Measurements from ENCODE around the gene MOV10.

DNA sequence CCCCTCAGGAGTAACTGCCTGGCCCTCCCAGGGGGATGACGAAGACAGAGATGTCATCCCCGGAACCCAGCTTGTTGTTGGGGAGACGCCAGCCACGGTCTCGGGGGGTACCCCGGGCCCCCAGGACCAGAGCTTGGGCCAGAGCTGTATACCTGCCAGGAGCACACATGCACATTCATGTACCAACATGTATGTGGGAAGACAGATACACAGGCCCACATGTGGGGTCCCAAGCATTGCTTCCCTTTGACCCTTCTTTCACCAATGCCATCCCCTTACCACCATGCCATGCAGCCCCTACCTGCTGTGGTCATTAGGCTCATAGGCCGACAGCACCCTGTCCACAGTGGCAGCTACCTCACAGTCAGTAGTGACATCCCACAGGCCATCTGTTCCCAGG lies 35.7 kb downstream of the MOV10 start:
- TF ChIP-seq SP1 (IDR thresholded peaks at IDR 0.05): no peak
- TF ChIP-seq SP1 (CRISPR knock-in tag; IDR thresholded peaks at IDR 0.05): no peak
- no peak for TF ChIP-seq ZNF547 (CRISPR knock-in tag; IDR thresholded peaks at IDR 0.05)
- TF ChIP-seq GABPA (IDR thresholded peaks at IDR 0.05; ENCODE audit: low read depth, low read length): no peak
- no peak for TF ChIP-seq GABPA (CRISPR knock-in tag; IDR thresholded peaks at IDR 0.05; ENCODE audit: low read depth)
